Measurements from ENCODE around the gene KCP. TPM values are rescaled to one million over a fixed set of nuclear protein-coding genes. Genes with fewer than 3 reads are reported as not detected.

Gene KCP
- total RNA-seq, 4 donors from 2014 or later = 0.16 to 2.3 (median 1.1) TPM

DNA sequence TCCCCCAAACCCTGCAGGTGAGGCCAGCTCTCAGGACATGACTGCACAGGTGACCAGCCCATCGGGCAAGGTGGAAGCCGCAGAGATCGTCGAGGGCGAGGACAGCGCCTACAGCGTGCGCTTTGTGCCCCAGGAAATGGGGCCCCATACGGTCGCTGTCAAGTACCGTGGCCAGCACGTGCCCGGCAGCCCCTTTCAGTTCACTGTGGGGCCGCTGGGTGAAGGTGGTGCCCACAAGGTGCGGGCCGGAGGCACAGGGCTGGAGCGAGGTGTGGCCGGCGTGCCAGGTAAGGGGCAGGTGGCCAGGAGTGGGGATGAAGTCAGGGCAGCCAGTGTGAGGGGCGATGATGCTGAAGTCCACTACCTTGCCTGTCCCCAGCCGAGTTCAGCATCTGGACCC is 56.1 kb downstream of the KCP start:
- no peak for TF ChIP-seq CTCF (IDR thresholded peaks at IDR 0.05; ENCODE audit: low read depth)

DNA sequence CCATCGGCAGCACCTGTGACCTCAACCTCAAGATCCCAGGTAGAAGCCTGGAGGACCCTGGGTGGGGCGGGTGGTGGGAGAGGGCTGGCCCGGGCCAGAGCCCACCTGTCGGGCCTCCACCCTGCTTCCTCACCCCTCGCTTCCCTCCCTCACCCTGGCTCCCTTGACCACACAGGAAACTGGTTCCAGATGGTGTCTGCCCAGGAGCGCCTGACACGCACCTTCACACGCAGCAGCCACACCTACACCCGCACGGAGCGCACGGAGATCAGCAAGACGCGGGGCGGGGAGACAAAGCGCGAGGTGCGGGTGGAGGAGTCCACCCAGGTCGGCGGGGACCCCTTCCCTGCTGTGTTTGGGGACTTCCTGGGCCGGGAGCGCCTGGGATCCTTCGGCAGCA is 56.7 kb downstream of the KCP start:
- no peak for TF ChIP-seq CTCF (IDR thresholded peaks at IDR 0.05; ENCODE audit: low read depth)

DNA sequence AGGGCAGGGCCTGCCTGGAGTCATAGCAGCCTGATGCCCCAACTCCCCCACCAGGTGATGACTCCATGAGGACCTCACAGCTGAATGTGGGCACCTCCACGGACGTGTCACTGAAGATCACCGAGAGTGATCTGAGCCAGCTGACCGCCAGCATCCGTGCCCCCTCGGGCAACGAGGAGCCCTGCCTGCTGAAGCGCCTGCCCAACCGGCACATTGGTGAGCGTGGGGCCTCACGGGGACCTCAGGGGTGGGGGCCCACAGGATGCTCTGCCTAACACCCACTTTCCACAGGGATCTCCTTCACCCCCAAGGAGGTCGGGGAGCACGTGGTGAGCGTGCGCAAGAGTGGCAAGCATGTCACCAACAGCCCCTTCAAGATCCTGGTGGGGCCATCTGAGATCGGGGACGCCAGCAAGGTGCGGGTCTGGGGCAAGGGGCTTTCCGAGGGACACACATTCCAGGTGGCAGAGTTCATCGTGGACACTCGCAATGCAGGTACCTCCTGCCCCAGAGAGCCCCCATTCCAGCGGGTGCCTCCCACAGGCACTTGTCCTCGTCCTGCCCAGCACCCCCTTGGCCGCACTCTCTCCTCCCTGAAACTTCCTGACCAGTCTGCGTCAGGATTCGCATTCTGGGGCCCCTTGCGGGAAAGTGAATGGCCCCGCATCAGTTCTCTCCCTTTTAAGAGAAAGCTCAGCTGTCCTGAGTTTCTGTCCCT is 57.8 kb downstream of the KCP start:
- TF ChIP-seq CTCF (IDR thresholded peaks at IDR 0.05; ENCODE audit: low read depth) = no peak

GRCh38 chr7:128849804-128850490 is 60.6 kb downstream of the KCP start:
- no peak for TF ChIP-seq CTCF (IDR thresholded peaks at IDR 0.05; ENCODE audit: low read depth)

DNA sequence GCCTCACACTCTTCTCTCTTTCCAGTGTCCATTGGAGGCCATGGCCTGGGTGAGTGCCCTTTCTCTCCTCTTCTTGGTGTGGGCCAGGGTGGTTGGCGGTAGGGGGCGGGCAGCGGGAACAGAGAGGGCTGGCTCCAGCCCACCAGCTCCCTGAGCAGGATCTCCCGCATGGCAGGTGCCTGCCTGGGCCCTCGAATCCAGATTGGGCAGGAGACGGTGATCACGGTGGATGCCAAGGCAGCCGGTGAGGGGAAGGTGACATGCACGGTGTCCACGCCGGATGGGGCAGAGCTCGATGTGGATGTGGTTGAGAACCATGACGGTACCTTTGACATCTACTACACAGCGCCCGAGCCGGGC is 61.4 kb downstream of the KCP start:
- no peak for TF ChIP-seq CTCF (IDR thresholded peaks at IDR 0.05; ENCODE audit: low read depth)

DNA sequence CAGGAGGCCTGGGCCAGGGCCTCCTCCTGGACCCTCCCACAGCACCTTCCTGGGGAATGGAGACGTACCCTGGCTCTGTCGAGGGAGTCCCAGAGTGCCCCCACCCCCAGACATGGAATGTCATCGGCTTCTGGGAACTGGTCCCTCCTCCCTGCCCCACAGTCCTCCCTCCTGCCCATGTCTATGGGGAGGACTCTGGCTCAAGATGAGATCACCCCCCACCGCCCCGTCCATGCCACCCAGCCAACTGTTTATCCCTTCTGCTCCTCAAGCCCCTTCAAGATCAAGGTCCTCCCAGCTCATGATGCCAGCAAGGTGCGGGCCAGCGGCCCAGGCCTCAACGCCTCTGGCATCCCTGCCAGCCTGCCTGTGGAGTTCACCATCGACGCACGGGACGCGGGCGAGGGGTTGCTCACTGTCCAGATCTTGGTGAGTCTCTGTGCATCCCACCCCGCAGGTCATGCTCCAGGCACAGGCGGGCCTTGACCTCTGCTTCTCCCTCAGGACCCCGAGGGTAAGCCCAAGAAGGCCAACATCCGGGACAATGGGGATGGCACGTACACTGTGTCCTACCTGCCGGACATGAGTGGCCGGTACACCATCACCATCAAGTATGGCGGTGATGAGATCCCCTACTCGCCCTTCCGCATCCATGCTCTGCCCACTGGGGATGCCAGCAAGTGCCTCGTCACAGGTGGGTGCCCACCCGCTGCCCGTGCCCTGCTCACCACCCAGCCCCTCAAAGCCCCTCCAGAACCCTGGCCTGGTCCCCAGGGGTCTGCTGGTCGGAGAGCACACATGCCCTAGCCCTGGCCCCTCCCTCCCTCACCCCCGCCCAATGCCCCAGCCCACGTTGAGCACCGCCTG is 62.0 kb downstream of the KCP start:
- TF ChIP-seq CTCF (IDR thresholded peaks at IDR 0.05; ENCODE audit: low read depth) = no peak

DNA sequence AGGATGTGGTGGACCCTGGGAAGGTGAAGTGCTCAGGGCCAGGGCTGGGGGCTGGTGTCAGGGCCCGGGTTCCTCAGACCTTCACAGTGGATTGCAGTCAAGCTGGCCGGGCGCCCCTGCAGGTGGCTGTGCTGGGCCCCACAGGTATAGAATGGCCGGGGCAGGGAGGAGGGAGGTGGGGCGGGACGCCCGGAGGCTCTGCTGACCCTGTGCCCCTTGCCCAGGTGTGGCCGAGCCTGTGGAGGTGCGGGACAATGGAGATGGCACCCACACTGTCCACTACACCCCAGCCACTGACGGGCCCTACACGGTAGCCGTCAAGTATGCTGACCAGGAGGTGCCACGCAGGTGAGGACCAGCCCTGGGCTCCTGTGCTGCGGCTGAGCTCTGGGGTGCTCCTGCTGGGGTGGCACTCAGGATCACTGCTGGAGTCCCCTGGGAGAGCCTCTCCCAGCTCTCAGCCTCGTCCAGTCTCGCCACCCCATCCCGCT is 62.7 kb downstream of the KCP start:
- no peak for TF ChIP-seq CTCF (IDR thresholded peaks at IDR 0.05; ENCODE audit: low read depth)
